Loucy (cell line): Measurements from ENCODE around the gene LUC7L.
"Not testable (repeated sequence)": the region's sequence is repeated elsewhere in the genome, so short reads cannot be mapped to it uniquely, and the experiment has no call there.

Experiments
- CTCF ChIP-seq: fragments of 200-600 bp; sonication (generic); conservative IDR thresholded peaks from 2 replicates; pipeline ENCODE4 v1.5.1; 2014; ENCODE audit warnings: mild to moderate bottlenecking, antibody characterized with exemption, low read length
- EZH2phosphoT487 ChIP-seq: fragments of 200-600 bp; IDR thresholded peaks from 2 replicates; pipeline ENCODE4 v1.6.1; 2018; ENCODE audit warnings: antibody characterized with exemption, mild to moderate bottlenecking, moderate library complexity, borderline replicate concordance

- not testable (repeated sequence) for TF ChIP-seq CTCF, EZH2phosphoT487
Measured at GRCh38 chr16:153550-154216, 75.6 kb downstream of the LUC7L start.
